HepG2 (cell line): ENCODE data around the gene CPA5.

Source experiments
- BRD4 ChIP-seq: sonication (generic); formaldehyde crosslinking; IDR thresholded peaks from 2 replicates; pipeline ENCODE4 v1.4.0; 2020; ENCODE audit warnings: missing genetic modification reagents
- HOXA7 ChIP-seq: sonication (generic); formaldehyde crosslinking; IDR thresholded peaks from 2 replicates; pipeline ENCODE4 v1.8.1; 2022; ENCODE audit warnings: mild to moderate bottlenecking, missing genetic modification reagents, moderate library complexity
- HOXA9 ChIP-seq: sonication (generic); formaldehyde crosslinking; IDR thresholded peaks from 2 replicates; pipeline ENCODE4 v1.8.1; 2022; ENCODE audit warnings: missing genetic modification reagents, mild to moderate bottlenecking, moderate library complexity, borderline replicate concordance
- SMC3 ChIP-seq: IDR thresholded peaks from 2 replicates; pipeline ENCODE4 v1.6.1; 2011; ENCODE audit warnings: low read length, improper control_type of control experiment
- ZNF24 ChIP-seq: fragments of 450-650 bp; IDR thresholded peaks from 2 replicates; pipeline ENCODE4 v1.6.1; 2017; ENCODE audit warnings: antibody characterized with exemption, mild to moderate bottlenecking
- ZNF644 ChIP-seq: IDR thresholded peaks from 2 replicates; pipeline ENCODE4 v1.6.1; 2016; ENCODE audit warnings: low read depth
- ZNF646 ChIP-seq: sonication (generic); formaldehyde crosslinking; IDR thresholded peaks from 2 replicates; pipeline ENCODE4 v1.9.0; 2021; ENCODE audit warnings: mild to moderate bottlenecking, missing genetic modification reagents
- ZNF704 ChIP-seq: sonication (generic); formaldehyde crosslinking; IDR thresholded peaks from 2 replicates; pipeline ENCODE4 v1.8.1; 2023; ENCODE audit warnings: mild to moderate bottlenecking, inconsistent platforms, moderate library complexity, missing genetic modification reagents, borderline replicate concordance
- ZSCAN29 ChIP-seq: sonication (generic); formaldehyde crosslinking; conservative IDR thresholded peaks from 2 replicates; pipeline ENCODE4 v1.4.0; 2020; ENCODE audit warnings: mild to moderate bottlenecking, missing genetic modification reagents

GRCh38 chr7:130396109-130396508, 51.5 kb downstream of the CPA5 start:
- TF ChIP-seq BRD4 (CRISPR knock-in tag) (no peak), ZNF24 (no peak), ZNF646 (CRISPR knock-in tag) (no peak), SMC3 (no peak), HOXA9 (CRISPR knock-in tag) (no peak), ZSCAN29 (no peak), HOXA7 (CRISPR knock-in tag) (no peak), ZNF644 (no peak), ZNF704 (CRISPR knock-in tag) (no peak)
